VCaP (cell line): Measurements from ENCODE around the gene AKT2.

Source experiments
- H3K27ac ChIP-seq: fragments of 450-650 bp; 2 replicates; pipeline ENCODE4 v1.5.1; 2017
- TF ChIP-seq, protein P1 (sequence below): fragments of 450-650 bp; conservative IDR thresholded peaks from 2 replicates; pipeline ENCODE4 v1.5.1; 2017; ENCODE audit warnings: mild to moderate bottlenecking, moderate library complexity

The AKT2 gene

DNA sequence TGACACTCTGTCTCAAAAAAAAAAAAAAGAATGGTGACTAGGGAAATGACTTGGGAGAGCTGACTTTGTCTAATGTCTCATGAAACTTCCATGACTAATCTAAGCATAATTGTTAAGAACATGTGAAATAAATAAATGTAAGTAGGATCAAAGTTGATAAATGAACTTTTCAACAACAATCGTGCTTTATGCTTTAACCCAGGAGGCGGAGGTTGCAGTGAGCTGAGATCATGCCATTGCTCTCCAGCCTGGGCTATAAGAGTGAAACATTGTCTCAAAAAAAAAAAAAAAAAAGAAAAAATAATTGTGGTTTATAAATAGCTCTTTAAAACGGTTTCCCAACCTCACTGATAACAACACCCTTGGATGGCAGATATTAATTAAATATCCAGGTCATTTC, 12.9 kb upstream of the AKT2 start:
- TF ChIP-seq, protein P1, sequence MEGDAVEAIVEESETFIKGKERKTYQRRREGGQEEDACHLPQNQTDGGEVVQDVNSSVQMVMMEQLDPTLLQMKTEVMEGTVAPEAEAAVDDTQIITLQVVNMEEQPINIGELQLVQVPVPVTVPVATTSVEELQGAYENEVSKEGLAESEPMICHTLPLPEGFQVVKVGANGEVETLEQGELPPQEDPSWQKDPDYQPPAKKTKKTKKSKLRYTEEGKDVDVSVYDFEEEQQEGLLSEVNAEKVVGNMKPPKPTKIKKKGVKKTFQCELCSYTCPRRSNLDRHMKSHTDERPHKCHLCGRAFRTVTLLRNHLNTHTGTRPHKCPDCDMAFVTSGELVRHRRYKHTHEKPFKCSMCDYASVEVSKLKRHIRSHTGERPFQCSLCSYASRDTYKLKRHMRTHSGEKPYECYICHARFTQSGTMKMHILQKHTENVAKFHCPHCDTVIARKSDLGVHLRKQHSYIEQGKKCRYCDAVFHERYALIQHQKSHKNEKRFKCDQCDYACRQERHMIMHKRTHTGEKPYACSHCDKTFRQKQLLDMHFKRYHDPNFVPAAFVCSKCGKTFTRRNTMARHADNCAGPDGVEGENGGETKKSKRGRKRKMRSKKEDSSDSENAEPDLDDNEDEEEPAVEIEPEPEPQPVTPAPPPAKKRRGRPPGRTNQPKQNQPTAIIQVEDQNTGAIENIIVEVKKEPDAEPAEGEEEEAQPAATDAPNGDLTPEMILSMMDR: no peak
- no peak overlapping the region for H3K27ac ChIP-seq

DNA sequence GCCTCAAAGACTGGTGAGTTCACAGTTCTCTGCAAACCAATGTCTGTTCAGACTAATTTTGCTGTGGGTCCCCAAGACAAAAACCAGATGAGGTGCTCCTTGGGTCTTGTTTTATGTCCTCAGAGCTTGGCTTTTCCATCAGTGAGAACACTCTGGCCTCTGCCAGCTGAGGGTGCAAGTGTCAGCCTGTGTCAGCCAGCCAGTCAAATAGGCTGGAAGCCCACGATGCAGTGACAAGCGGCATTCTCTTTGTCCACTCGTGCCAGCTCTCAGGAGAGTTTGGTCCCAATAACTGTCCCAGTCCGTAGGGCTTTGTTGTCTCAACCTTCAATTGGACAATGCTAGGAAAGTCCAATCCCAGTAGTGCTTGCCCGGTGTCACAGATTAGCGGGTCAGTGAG, 9.4 kb upstream of the AKT2 start:
- H3K27ac ChIP-seq: no peak overlapping the region
- TF ChIP-seq, protein P1: no peak

DNA sequence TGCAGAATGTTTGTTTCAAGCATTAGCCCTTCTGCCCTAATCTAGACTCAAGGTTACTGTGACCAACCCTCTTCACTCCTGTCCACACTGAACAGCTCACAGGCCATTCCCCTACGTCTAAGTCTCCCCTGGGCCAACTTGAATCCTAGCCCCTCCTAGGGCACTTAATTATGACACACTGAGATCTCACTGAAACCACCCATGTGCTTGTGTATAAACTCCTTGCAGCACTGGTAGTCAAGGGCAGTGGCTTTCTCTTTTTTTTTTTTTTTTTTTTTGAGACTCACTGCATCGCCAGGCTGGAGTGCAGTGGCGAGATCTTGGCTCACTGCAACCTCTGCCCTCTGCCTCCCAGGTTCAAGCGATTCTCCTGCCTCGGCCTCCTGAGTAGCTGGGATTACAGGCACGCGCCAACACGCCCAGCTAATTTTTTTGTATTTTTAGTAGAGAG, 1.9 kb upstream of the AKT2 start:
- TF ChIP-seq, protein P1: no peak
- peak overlapping the region; percentile 97; the same call in 1 of the 2 replicates for H3K27ac ChIP-seq

DNA sequence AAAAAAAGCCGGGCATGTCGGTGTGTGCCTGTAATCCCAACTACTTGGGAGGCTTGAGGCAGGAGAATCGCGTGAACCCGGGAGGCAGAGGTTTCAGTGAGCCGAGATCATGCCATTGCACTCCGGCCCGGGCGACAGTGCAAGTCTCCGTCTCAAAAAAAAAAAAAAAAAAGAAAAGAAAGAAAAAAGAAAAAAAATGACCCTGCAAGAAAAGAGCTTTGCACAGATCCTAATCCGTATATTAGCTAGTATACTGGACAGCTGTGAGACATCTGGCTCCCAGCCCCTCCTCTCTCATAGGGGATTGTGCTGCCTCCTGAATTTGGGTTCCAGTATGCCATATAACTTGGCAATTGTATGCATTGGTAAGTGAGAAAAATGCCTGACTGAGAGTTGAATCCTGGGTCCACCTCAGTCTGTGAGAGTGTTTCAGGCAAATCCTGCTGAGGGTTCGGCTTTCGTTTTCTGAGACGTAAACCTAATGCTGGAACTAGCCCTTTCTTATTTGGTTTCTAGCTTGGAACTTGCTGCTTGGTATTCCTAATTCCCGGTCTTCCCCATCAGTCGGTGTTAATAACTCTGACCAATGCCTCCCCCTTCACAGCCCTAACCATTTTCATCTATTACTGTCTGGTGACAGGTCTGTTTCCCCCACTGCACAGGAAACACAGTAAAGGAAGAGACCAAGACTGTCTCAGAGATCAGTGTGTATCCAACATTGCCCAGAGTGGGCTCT, 1.3 kb upstream of the AKT2 start:
- TF ChIP-seq, protein P1: no peak
- H3K27ac ChIP-seq: peak overlapping the region; percentile 97

DNA sequence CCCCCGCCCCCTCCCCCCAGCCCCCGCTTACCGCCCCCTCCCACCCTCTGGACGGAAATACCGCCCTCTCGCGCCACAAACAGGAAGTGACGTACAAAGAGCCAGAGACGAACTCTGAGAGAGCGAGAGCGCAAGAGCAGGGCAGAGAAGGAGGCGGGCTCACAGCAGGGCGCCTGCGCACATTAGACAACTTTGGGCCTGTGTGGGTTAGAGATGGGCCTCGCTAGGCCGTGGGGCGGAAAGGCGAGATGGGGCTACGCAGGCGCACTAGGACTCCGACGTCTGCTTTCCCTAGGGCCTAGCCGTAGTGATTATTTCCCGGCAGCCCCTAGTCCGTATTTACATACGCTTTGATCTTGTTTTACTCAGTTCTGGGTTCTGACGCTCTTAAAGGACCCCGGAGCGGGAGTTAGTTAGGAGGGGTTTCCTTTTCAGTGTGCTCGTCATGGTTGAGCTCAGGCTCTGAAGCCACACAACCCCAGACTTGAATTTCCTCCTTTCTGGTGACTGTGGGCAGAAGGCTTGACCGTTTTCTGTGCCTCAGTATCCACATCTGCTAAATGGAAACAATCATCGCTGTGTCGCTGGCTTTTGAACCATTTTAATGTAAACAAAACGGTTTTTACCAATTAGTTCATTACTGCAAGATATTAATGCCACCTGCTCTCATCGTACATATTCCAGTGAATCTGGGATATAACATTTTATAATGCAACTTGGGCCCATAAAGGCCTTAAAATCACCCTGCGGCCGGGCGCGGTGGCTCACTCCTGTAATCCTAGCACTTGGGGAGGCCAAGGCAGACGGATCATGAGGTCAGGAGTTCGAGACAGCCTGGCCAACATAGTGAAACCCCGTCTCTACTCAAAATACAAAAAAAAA, 449 bp upstream of the AKT2 start:
- peak overlapping the region; percentile 97 for H3K27ac ChIP-seq
- TF ChIP-seq, protein P1: no peak

DNA sequence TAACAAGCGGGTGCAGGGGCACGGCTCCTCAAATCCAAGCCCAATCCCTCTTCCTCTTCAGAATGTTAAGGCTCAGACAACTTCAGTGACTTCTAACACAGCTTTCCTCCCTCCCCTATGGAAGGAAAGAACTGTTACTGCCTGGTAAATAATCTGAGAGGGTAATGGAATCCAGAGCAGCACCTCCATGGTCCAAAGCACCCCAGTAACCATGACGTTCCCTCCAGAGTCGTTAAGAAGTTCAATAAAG, 969 bp downstream of the AKT2 start:
- peak overlapping the region; percentile 97 for H3K27ac ChIP-seq
- TF ChIP-seq, protein P1: no peak

DNA sequence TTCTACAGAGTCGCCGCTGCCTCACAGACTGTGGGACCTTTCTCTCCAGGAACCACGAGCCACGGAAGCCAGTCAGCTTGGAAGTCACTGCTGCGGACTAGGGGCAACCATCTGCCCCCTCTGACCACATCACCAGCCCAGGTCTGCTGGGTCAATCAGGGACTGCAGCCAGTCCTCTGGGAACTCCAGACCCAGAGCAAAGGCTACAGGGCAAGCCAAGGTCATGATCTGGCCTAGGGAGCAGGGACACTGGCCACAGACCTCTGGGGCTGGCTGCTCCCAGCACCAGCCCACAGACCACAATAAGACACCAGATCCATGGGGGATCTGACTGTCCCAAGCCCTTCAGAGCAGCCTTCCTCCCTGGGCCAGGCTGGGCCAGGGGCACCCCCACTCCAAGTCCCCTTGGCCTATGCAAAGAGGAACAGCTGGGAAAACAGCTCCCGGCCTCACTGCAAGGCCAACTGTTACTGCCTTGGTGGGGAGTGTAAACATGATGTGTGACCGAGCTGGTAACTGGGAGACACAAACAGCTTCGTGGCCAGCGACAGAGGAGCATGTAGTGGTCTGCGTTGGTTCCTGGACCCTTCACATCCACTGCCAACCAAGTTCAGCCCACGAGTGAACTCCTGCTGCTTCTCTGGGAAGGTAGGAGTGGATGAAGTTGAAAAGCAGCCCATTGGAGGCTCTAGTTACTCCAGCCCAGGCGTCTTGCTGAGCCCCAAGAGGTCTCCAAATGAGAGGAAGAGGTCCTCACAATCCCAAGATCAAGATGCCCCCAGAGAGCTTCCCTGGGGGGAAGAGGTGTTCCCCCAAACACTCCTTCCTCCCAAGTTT, 1.5 kb downstream of the AKT2 start:
- TF ChIP-seq, protein P1: no peak
- peak overlapping the region; percentile 97 for H3K27ac ChIP-seq
